ENCODE measurements around the gene TMEM80. TPM values are rescaled to one million over a fixed set of nuclear protein-coding genes. Genes with fewer than 3 reads are reported as not detected.

Gene TMEM80
- total RNA-seq, 4 donors from 2014 or later: 15.3 to 43.9 (median 38.1) TPM

DNA sequence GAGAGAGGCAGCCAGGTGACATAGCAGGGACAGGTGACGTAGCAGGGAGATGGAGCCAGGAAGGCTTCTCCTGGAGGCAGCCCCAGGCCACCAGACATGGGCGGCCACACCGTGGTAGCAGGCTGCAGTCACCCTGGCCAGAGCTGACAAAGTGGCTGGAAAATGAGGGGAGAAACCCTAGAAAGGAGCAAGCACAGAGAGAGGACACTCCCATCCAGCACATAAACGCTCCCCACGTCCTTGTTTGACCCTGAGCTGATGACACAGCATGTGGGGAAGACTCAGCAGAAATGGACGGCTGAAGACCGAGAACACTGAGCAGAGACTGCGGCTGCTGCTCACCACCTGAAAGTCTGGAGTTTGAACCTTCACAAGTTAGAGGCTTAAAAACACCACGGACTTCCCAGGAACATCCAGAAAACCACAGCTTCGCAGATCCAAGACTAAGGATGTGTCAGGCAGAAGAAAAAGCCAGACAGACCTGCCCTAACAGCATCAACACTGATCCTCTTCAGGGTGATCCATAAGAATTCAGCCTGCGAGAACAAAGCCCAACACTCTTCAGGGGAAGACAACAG is 29.8 kb upstream of the TMEM80 start:
- H3K27me3 ChIP-seq: no peaks in the 10 kb centered on the region
- TF ChIP-seq EP300 (IDR thresholded peaks at IDR 0.05) (no peak), POLR2A (IDR thresholded peaks at IDR 0.05) (no peak), CTCF (IDR thresholded peaks at IDR 0.05) (no peak)
- H3K4me1 ChIP-seq: peaks cover 0 to 4% (median 0%) of the 10 kb centered on the region in 4 donors
- H3K36me3 ChIP-seq: peaks cover 0 to 47% (median 0%) of the 10 kb centered on the region in 3 donors
- H3K4me3 ChIP-seq: no peak overlapping the region
- DNase-seq (ENCODE audit: low spot score in 2 of 2): no peak
- H3K27ac ChIP-seq: no peak overlapping the region
- 73 to 77% methylated on average over 11 of the region's 11 CpGs for WGBS, 2 donors
- H3K9me3 ChIP-seq: no peaks in the 10 kb centered on the region

DNA sequence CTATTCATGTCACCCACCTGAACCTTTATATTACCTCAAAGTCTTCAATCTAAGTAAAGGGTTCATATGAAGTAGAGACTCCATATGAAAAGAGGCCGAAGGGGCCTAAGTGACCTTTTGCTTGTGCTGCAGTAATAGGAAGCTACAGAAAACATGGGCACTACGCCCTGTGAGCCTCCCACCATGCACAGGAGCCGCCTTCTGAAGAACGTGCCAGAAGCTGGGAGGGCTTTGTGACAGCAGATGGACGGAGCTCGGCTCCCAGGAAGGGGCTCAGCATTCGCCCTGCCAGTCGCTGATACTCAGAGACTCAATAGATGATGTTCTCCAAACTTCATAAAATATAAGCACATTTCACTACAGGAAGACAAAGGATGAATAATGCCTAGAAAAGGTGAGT is 21.8 kb upstream of the TMEM80 start:
- TF ChIP-seq EP300 (IDR thresholded peaks at IDR 0.05) (no peak), POLR2A (IDR thresholded peaks at IDR 0.05) (no peak), CTCF (IDR thresholded peaks at IDR 0.05) (no peak)
- Histone ChIP-seq H3K27me3 (no peaks in the 10 kb centered on the region), H3K27ac (no peak overlapping the region), H3K36me3 (peaks cover 0 to 82% (median 12%) of the 10 kb centered on the region in 3 donors), H3K9me3 (no peaks in the 10 kb centered on the region), H3K4me1 (no peaks in the 10 kb centered on the region), H3K4me3 (no peak overlapping the region)
- 90% methylated on average over 8 of the region's 8 CpGs for WGBS, 2 donors
- DNase-seq (ENCODE audit: low spot score in 2 of 2): no peak

- TF ChIP-seq POLR2A (IDR thresholded peaks at IDR 0.05): no peak
- no peak for TF ChIP-seq CTCF (IDR thresholded peaks at IDR 0.05)
- no peak for TF ChIP-seq EP300 (IDR thresholded peaks at IDR 0.05)
- no peak for DNase-seq (ENCODE audit: low spot score in 2 of 2)
- Histone ChIP-seq H3K27ac (no peak overlapping the region), H3K4me1 (no peaks in the 10 kb centered on the region), H3K36me3 (peaks cover 0 to 85% (median 12%) of the 10 kb centered on the region in 3 donors), H3K4me3 (no peak overlapping the region), H3K27me3 (no peaks in the 10 kb centered on the region), H3K9me3 (no peaks in the 10 kb centered on the region)
- 89 to 90% methylated on average over 14 to 17 of the region's 17 CpGs for WGBS, 2 donors
Measured at GRCh38 chr11:674406-674805, 21.2 kb upstream of the TMEM80 start.

DNA sequence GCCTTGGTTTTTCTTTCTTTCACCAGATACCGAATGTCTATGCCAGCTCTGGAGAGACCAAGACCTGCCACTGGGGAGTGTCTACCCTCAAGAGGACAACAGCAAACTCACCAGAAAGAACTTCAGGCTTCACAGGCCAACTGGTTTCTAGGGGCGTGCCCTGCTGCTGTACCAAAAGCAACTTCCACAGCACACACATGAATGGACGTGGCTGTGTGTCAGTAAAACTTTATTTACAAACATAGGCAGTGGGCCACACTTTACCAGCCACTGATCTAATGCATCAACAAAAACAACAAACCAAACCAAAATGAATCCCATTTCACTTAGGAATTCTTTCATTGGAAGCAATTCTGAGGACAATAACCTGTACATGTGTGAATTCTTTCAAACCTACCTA is 17.3 kb upstream of the TMEM80 start:
- Histone ChIP-seq H3K4me3 (no peak overlapping the region), H3K27me3 (no peaks in the 10 kb centered on the region), H3K36me3 (peaks cover 0 to 94% (median 11%) of the 10 kb centered on the region in 3 donors), H3K4me1 (no peaks in the 10 kb centered on the region), H3K9me3 (no peaks in the 10 kb centered on the region), H3K27ac (no peak overlapping the region)
- TF ChIP-seq EP300 (IDR thresholded peaks at IDR 0.05): no peak
- no peak for TF ChIP-seq POLR2A (IDR thresholded peaks at IDR 0.05)
- TF ChIP-seq CTCF (IDR thresholded peaks at IDR 0.05): no peak
- no peak for DNase-seq (ENCODE audit: low spot score in 2 of 2)
- WGBS, 2 donors: 84 to 92% methylated on average over 3 of the region's 3 CpGs

DNA sequence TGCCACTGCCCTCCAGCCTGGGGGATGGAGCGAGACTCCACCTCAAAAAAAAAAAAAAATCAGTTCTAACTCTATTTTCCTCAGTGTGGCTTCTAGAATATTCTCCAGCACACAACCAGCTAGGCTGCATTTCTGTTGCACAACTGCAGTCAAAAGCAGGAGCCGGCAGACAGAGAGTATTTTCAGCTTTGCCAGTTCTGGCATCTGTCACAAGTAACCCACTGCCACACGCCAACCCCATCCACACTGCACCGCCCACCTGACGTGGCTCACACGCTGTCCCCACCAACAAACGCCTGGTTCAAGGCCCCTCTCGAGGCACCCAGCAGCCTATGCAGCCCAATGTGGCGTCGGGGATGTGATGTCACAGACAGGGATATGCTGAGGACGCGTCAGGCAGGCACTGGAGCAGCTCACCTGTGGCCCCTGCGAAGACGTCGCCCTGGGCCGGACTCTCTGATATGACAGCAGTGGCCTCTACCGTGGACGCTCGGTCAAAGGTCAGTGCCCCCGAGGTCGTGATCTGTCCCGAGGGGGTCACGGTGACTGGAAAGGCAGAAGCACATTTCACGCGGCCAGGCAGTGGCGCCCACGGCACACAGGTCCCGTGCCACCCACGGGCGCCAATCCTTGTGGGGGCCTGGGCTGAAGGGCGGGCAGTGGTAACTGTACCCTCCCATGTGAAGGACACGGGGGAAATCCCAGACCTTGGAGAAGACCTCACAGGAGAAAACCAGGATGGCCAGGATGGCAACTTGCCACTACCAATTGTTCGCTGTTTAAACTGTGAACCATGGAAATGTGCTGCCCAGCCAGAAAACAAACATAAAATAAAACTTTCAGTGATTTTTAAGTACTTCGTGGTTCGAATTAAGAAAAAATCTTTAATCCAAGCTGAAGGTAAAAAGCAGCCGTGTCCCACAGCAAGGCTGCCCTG is 16.1 kb upstream of the TMEM80 start:
- WGBS, 2 donors: 91 to 93% methylated on average over 36 of the region's 36 CpGs
- Histone ChIP-seq H3K9me3 (no peaks in the 10 kb centered on the region), H3K27me3 (no peaks in the 10 kb centered on the region), H3K4me3 (no peak overlapping the region), H3K27ac (no peak overlapping the region), H3K36me3 (peaks cover 0 to 94% (median 0%) of the 10 kb centered on the region in 3 donors), H3K4me1 (no peaks in the 10 kb centered on the region)
- TF ChIP-seq POLR2A (IDR thresholded peaks at IDR 0.05): no peak
- no peak for TF ChIP-seq CTCF (IDR thresholded peaks at IDR 0.05)
- no peak for TF ChIP-seq EP300 (IDR thresholded peaks at IDR 0.05)
- DNase-seq (ENCODE audit: low spot score in 2 of 2): no peak

Data from tibial nerve (tissue), 4 donors.